GM12878 (cell line): ENCODE results near the gene JMJD7. TPM values are rescaled to one million over a fixed set of nuclear protein-coding genes. Genes with fewer than 3 reads are reported as not detected.

ENCODE experiments used
- ATAC-seq: fragments of 200-7000 bp; cut with Tn5 transposase; 3 replicates; pipeline ENCODE4 v1.9.1; 2020; ENCODE audit warnings: mild to moderate bottlenecking, moderate library complexity
- BruUV-seq: library from RNA; stranded (reverse); fragments of 400-500 nt; replicated peaks from 2 replicates; lab custom pipeline; 2021; lab: Mats Ljungman, UMichigan
- CTCF ChIA-PET: fragments of 300-600 bp; sonication (Branson Sonifier 250); formaldehyde crosslinking; extraction: SDS; loops from one replicate; lab custom pipeline; 2021; ENCODE audit warnings: inconsistent platforms; lab: Yijun Ruan, JAX
- POLR2A ChIA-PET: fragments of 350-600 bp; formaldehyde crosslinking; extraction: SDS; loops from one replicate; lab custom pipeline; 2021; ENCODE audit warnings: inconsistent platforms; lab: Charles Lee
- RAD21 ChIA-PET: fragments of 300-600 bp; sonication (Branson Sonifier 250); formaldehyde crosslinking; loops from one replicate; lab custom pipeline; 2023; ENCODE audit warnings: antibody characterized with exemption; ENCODE audit not compliant: unreplicated experiment; lab: Charles Lee
- SMC1A ChIA-PET: fragments of 300-600 bp; sonication (Branson Sonifier 250); formaldehyde crosslinking; loops from one replicate; lab custom pipeline; 2023; ENCODE audit not compliant: unreplicated experiment, uncharacterized antibody; lab: Charles Lee
- DNase-seq: peaks from one replicate; pipeline ENCODE4 v3.0.0-alpha.2; 2011; ENCODE audit warnings: low read depth, low spot score
- FAIRE-seq: peaks from 3 replicates; lab custom pipeline; 2011; peaks lifted over from hg19 to GRCh38; lab: Jason Lieb, UNC
- H2AFZ ChIP-seq: 2 replicates; pipeline ENCODE4 v1.6.0; 2011; ENCODE audit warnings: low read depth, low read length, control low read depth; ENCODE audit not compliant: control insufficient read depth
- H3K27ac ChIP-seq: 2 replicates; pipeline ENCODE4 v1.5.1; 2011; ENCODE audit warnings: control low read depth; ENCODE audit not compliant: control insufficient read depth, insufficient read depth
- H3K27me3 ChIP-seq, 2 experiments: replicated peaks in 1 of 2; 2 replicates each; pipeline versions ENCODE4 v1.6.0 to v1.6.1; 2011; ENCODE audit warnings: low read length in 1 of 2; ENCODE audit not compliant: control insufficient read depth in 2 of 2, insufficient read depth in 2 of 2
- H3K36me3 ChIP-seq, 2 experiments: 2 replicates each; pipeline ENCODE4 v1.5.1; 2011; ENCODE audit warnings: low read length in 1 of 2; ENCODE audit not compliant: control insufficient read depth in 2 of 2, insufficient read depth in 2 of 2
- H3K4me1 ChIP-seq: 2 replicates; pipeline ENCODE4 v1.6.1; 2011; ENCODE audit warnings: mild to moderate bottlenecking, low read length, moderate library complexity, mixed read lengths; ENCODE audit not compliant: control insufficient read depth, insufficient read depth
- H3K4me2 ChIP-seq: 2 replicates; pipeline ENCODE4 v1.6.0; 2011; ENCODE audit warnings: control low read depth; ENCODE audit not compliant: control insufficient read depth, insufficient read depth
- H3K4me3 ChIP-seq: fragments of 200-600 bp; sonication (generic); 2 replicates; pipeline ENCODE4 v1.5.1; 2016
- H3K79me2 ChIP-seq: 2 replicates; pipeline ENCODE4 v1.6.0; 2011; ENCODE audit warnings: low read length; ENCODE audit not compliant: control insufficient read depth, insufficient read depth
- H3K9ac ChIP-seq: 2 replicates; pipeline ENCODE4 v1.8.0; 2011; ENCODE audit warnings: low read length, control low read depth, mixed read lengths; ENCODE audit not compliant: control insufficient read depth, insufficient read depth
- H3K9me3 ChIP-seq: replicated peaks from 3 replicates; pipeline ENCODE4 v1.5.1; 2011; ENCODE audit warnings: mild to moderate bottlenecking, low read length; ENCODE audit not compliant: control insufficient read depth, insufficient read depth
- H4K20me1 ChIP-seq: 2 replicates; pipeline ENCODE4 v1.6.0; 2011; ENCODE audit not compliant: control insufficient read depth, insufficient read depth
- ASH2L ChIP-seq: fragments of 300-600, 200-600 bp; sonication (generic); IDR thresholded peaks from 2 replicates; pipeline ENCODE4 v1.6.1; 2017; ENCODE audit warnings: low read depth, mild to moderate bottlenecking, borderline replicate concordance
- KDM1A ChIP-seq: fragments of 200-600 bp; sonication (generic); IDR thresholded peaks from 2 replicates; pipeline ENCODE4 v1.6.1; 2016; ENCODE audit warnings: borderline replicate concordance
- MTA2 ChIP-seq: fragments of 450-650 bp; IDR thresholded peaks from 2 replicates; pipeline ENCODE4 v1.6.1; 2016; ENCODE audit warnings: low read depth, mild to moderate bottlenecking, moderate library complexity
- NFYB ChIP-seq: IDR thresholded peaks from 2 replicates; pipeline ENCODE4 v1.6.1; 2011; ENCODE audit warnings: low read depth, mild to moderate bottlenecking, low read length, improper control_type of control experiment, moderate library complexity; ENCODE audit not compliant: insufficient read depth
- NR2F1 ChIP-seq: fragments of 450-650 bp; conservative IDR thresholded peaks from 2 replicates; pipeline ENCODE4 v1.6.1; 2017; ENCODE audit warnings: mild to moderate bottlenecking
- POLR2AphosphoS5 ChIP-seq: IDR thresholded peaks from 2 replicates; pipeline ENCODE4 v1.6.1; 2011; ENCODE audit warnings: mild to moderate bottlenecking, low read length, inconsistent platforms
- WGBS: methylation state at CpG from one replicate; pipeline ENCODE4 v1.1.6; 2016; ENCODE audit warnings: low lambda C conversion rate; ENCODE audit not compliant: insufficient replicate concordance, insufficient coverage; ENCODE audit errors: missing lambda C conversion rate; 5-methylcytosine and 5-hydroxymethylcytosine counted together
- in situ Hi-C: fragments of 300-500 bp; cut with MboI; formaldehyde crosslinking; loops from 9 replicates; pipeline ENCODE4 v1.14.3; 2018; ENCODE audit warnings: mixed read lengths
- intact Hi-C: fragments of 100-400 bp; cut with micrococcal nuclease; formaldehyde crosslinking; loops from one replicate; pipeline ENCODE4 v1.14.2; 2022; ENCODE audit not compliant: unreplicated experiment
- polyA plus RNA-seq, 11 experiments: library from polyadenylated mRNA; depleted of rRNA in 4 of 11; unstranded in 6 of 11; stranded (reverse) in 5 of 11; fragments of >200 nt; fragmentation: Nextera tagmentation in 4 of 11; fragmentation: Illumina TruSeq in 1 of 11; extraction: Ambion mirVana in 4 of 11; extraction: Trizol in 1 of 11; gene quantifications; 1 replicate in 1 of 11; 2 replicates in 10 of 11; pipeline versions ENCODE4 v1.2.1 to v1.2.3, GENCODE V29; 2011 to 2016; ENCODE audit warnings: inconsistent platforms in 2 of 11, missing spikeins in 2 of 11, low read depth in 1 of 11
- total RNA-seq, 4 experiments: library from RNA; depleted of rRNA in 3 of 4; stranded (reverse); fragments of >200 nt in 3 of 4; fragmentation: Illumina TruSeq in 1 of 4; extraction: Trizol in 1 of 4; gene quantifications; 2 replicates each; pipeline versions ENCODE4 v1.2.1 to v1.2.3, GENCODE V29; 2013 to 2021
- TF ChIP-seq, protein P1 (sequence below): fragments of 450-650 bp; IDR thresholded peaks from 2 replicates; pipeline ENCODE4 v1.6.1; 2018; ENCODE audit warnings: borderline replicate concordance, mild to moderate bottlenecking; ENCODE audit not compliant: partially characterized antibody
- TF ChIP-seq, protein P2 (sequence below): fragments of 450-650 bp; IDR thresholded peaks from 2 replicates; pipeline ENCODE4 v1.6.1; 2016; ENCODE audit warnings: mild to moderate bottlenecking

Gene JMJD7
- total and polyA plus RNA-seq, 10 of the 15 experiments (the other 5 are each of a cell fraction or from before 2014, with no cell fraction given), result 0.79 to 12.2 (median 6.5) TPM

DNA sequence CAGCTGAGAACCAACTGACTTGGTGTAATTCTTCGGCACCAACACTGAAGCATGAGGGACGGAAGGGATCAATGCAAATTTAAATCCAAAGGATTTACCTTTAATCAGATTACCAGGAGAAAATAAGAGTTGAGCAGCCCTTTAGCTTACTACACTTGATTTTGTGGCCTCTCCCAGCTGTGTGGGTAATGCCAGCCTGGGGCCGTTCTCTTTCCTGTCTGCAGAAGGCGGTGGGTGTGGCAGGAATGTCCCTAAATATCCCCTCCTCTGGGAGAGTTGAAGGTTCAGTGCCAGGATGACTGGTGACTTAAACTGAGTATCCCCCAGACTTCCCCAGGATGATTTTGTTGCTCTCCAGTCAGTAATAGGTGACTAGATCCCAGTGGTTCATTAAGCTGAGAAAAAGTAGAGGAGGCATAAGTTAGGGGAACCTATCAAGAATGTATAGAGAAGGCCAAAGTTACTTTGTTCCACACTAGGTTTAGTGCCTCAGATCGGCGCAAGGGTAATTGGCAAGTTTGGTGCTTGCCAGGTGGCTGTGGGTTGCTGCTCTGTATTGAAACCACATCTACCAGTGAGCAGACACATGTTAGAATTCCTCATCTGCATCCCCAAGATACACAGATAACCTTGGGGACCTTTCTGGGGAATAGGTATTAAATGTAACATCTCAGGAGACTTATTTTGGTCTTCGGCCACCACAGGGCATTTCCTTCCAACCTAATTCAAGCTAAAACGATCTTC is 30.5 kb upstream of the JMJD7 start (continued):
- TF ChIP-seq, protein P1, sequence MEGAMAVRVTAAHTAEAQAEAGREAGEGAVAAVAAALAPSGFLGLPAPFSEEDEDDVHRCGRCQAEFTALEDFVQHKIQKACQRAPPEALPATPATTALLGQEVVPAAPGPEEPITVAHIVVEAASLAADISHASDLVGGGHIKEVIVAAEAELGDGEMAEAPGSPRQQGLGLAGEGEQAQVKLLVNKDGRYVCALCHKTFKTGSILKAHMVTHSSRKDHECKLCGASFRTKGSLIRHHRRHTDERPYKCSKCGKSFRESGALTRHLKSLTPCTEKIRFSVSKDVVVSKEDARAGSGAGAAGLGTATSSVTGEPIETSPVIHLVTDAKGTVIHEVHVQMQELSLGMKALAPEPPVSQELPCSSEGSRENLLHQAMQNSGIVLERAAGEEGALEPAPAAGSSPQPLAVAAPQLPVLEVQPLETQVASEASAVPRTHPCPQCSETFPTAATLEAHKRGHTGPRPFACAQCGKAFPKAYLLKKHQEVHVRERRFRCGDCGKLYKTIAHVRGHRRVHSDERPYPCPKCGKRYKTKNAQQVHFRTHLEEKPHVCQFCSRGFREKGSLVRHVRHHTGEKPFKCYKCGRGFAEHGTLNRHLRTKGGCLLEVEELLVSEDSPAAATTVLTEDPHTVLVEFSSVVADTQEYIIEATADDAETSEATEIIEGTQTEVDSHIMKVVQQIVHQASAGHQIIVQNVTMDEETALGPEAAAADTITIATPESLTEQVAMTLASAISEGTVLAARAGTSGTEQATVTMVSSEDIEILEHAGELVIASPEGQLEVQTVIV, result no peak
- TF ChIP-seq NFYB, result no peak
- TF ChIP-seq, all 136 proteins: peak for 4

DNA sequence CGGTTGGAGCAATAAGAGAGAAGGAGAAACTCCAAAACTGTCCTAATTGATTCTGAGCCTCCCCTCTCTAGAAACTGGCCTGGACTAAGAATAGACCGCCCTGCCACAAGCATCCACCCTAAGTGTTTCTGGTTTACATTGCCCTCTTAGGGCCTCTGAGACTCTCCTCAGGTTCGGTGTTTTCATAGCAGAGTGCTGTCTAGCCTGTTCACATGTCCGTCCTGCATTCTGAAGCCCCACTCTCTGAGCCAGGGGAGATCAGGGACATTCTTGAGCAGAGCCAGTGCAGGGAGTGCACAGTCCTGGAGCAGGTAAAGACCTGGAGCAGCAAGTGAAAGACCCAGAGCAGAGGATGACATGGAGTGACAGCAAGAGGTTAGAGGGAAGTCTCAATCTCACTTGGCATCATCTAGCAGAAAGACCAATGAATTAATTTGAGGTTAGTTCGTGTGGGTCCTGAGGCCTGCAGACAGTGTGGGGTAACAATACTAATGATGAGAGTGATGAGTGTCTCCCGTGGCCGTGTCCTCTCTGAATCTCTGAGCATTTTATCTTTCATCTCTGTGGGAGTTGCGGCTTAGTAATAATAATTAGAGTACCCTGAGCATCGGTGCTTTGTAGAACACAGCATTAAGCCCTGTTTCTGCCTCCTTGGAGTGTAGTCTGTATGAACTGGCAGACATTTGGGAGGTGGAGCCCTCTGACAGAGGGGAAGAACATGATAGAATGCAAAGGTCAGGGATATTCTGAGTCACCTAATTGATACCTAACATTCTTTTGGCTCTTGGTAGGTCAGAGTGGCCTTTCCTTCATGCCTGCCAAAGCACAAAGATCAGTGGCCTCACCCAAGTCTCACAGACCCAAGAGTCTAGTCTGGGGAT is 29.0 kb upstream of the JMJD7 start:
- intact Hi-C loops, result no loop called here

More for the DNA sequence above, 29.0 kb upstream of the JMJD7 start:
- Histone ChIP-seq H4K20me1 (no peaks in the 10 kb centered on the region), H3K36me3 (no peaks in the 10 kb centered on the region; a peak in 1 of 4 replicates), H3K27ac (peak overlapping the region; percentile 27; the same call in 1 of the 2 replicates), H3K4me3 (no peak overlapping the region), H3K4me2 (peak overlapping the region; percentile 46), H3K4me1 (peaks cover 26% of the 10 kb centered on the region), H3K79me2 (peaks cover 5% of the 10 kb centered on the region), H3K9me3 (no peaks in the 10 kb centered on the region; the same call in 2 of the 3 replicates), H2AFZ (peak overlapping the region; percentile 30; the same call in 1 of the 2 replicates), H3K9ac (no peak overlapping the region), H3K27me3 (no peaks in the 10 kb centered on the region)
- ChIA-PET SMC1A (interaction anchor here (0.6 to 12.8 kb wide), 8 partner anchors 8 to 25 kb away, joined by 3 to 189 read pairs (median 6); partner anchors contain the start of gene MAPKBP1), POLR2A (interaction anchor here (0.6 to 12.8 kb wide), 9 partner anchors 8 to 941 kb away, joined by 3 to 170 read pairs (median 4); partner anchors contain the start of gene MAPKBP1), CTCF (interaction anchor here (0.7 to 12.6 kb wide), 5 partner anchors 10 to 25 kb away, joined by 3 to 179 read pairs (median 6); partner anchors contain the start of gene MAPKBP1), RAD21 (interaction anchor here (0.9 to 12.8 kb wide), 7 partner anchors 10 to 26 kb away, joined by 3 to 169 read pairs (median 4); partner anchors contain the start of gene MAPKBP1)
- FAIRE-seq, result peak; percentile 35
- no peak for DNase-seq
- BruUV-seq, result no TSS peak
- TF ChIP-seq MTA2 (0 out of 2 replicates have a peak, but pooled peaks have one; percentile 8), POLR2AphosphoS5 (no peak), ASH2L (no peak), NR2F1 (peak; percentile 95), KDM1A (no peak)
- TF ChIP-seq, protein P2, sequence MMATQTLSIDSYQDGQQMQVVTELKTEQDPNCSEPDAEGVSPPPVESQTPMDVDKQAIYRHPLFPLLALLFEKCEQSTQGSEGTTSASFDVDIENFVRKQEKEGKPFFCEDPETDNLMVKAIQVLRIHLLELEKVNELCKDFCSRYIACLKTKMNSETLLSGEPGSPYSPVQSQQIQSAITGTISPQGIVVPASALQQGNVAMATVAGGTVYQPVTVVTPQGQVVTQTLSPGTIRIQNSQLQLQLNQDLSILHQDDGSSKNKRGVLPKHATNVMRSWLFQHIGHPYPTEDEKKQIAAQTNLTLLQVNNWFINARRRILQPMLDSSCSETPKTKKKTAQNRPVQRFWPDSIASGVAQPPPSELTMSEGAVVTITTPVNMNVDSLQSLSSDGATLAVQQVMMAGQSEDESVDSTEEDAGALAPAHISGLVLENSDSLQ, result peak; percentile 25; the same call in 1 of the 2 replicates
- in situ Hi-C loops, result no loop called here
- ATAC-seq, result peak; percentile 84
- 61% methylated on average over 9 of the region's 9 CpGs for WGBS
